Middle frontal gyrus (tissue), 1 donor: Measurements from ENCODE around the gene ANKFN1.

Experiments used
- DNase-seq: peaks from one replicate; pipeline ENCODE4 v3.0.0-alpha.2; 2015; ENCODE audit warnings: low spot score; ENCODE audit errors: extremely low spot score

ANKFN1 gene

DNA sequence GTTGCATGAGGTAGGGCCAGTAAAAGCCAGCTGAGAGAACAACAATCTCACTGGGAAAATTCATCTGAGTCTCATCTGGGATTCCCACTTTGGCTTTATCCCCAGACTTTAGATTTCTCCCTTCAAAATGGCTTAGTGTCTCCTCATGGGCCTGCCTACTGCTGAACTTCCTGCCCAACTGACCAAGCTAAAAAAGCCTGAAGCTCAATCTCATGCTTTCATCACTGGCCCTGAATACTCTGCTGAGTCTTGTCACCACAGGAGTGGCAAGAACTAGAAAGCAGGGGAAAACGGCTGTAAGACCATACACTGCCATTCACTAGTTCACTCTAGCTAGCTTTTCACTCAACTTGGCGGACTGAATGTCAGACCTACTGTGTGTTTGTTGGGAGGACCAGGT is 343.9 kb downstream of the ANKFN1 start:
- no peak for DNase-seq

DNA sequence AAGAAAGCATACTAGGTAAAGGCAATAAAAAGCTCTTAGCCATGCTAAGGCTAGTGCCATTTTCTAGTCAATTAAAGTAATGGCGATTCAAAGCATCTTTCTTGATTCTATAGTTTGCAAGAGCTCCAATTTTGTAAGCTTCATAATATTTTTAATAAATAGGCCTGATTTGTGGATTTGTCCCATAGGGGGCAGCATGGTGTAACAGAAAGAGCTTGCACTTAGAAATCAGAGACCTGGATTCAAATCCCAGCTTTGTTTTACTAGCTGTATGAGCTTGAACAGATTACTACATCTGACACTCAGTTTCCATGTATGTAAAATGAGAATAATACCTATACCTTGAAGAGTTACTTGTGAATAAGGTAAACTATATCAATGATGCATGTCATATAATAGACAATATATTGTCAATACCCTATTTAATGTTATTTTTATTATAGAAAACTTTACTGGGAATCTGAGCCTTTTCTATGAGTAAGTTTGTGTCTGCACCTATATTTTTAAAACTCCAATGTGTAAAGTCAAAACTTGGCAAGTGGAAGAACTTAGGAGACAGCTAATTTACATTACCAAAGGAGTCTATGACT is 346.6 kb downstream of the ANKFN1 start:
- DNase-seq = no peak

DNA sequence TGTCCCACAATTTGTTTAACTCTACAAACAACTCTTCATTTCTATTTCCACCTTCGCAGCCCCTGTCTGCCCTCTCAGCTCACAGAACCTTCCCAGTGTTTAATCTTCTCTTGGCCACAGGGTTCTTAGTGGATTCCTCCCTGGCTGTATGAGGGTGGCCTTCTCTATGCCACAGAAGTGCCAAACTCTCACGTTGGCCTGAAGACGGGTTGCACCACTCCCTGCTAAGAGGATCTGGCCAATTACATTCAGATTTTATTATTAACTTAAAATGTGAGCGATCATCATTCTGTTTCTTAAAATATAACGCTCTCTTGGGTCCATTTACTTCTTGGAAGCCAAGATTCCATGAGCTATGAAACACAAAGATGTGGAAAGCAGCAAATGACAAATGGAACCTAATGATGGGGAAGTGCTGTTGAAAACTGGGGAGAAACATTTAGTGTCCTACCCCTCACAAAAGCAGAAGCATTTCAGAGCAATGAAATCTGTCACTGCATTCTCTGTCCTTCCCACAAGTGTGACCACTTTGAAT is 348.9 kb downstream of the ANKFN1 start:
- no peak for DNase-seq

DNA sequence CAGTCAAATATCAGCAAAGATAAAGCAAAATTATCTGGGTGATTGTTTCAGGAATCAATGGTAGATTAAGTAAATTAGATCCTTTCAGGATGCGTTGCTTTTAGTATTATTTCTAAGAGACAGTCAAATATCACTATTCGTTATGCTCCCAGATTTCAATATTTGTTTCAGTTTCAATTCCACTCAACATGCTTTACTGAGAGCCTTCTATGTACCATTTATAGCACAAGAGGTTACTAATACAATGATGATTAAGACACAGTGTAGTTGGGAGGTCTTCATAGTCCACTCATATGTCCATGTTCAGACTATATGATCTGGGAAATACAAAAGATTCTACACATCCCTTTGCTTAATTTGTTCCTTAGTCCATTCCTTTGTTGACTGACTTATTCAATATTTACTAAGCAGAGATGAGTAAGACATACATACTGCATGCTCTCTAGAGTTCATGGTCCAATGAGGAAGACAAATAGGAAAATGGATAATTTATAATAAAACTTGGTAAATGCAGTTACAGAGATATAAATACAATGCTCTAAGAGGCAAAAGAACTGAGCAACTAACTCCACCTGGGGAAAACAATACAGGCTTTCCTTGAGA is 352.0 kb downstream of the ANKFN1 start:
- DNase-seq = no peak

DNA sequence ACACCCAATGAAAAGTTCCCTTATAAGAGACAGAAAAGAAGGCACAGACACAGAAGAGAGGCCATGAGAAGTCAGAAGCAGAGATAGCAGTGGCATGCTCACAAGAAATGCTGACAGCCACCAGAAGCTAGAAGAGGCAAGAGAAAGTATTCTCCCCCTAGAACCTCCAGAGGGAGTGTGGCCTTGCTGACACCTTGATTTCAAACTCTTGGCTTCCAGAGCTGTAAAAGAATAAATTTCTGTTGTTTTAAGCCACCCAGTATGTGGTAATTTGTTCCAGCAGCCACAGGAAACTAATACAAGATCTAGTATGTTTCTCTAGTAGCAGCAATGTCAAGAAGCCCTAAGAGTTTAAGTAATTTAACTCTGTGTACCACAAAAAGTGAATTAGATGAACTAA is 353.1 kb downstream of the ANKFN1 start:
- DNase-seq = no peak

DNA sequence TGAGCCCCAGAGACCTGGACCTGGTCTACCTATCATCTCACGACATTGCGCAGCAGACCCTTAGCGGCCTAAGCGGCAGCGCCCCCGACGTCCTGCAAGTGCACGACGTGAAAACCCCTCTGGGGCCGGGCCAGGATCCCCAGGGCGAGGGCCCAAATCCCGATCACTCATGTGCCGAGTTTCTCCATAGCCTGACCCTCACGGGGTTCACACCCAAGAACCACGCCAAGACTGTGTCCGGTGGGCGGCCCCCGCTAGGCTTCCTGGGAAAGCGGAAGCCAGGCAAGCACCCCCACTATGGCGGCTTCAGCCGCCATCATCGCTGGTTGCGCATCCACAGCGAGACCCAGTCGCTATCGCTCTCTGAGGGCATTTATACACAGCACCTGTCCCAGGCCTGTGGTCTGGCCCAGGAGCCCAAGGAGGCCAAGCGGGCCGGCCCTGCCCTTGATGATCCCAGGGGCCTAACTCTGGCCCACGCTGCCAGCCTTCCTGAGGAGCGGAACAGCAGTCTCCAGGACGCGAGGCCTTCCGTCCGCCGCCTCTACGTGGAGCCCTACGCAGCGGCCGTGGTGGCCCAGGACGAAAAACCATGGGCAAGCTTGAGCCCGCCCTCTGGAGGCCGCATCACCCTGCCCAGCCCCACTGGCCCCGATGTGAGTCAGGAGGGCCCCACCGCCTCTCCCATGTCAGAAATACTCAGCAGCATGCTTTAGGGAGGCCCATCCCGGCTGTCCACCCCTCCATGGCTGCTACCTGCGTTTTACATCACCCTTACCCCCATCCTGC is 357.5 kb downstream of the ANKFN1 start:
- no peak for DNase-seq

DNA sequence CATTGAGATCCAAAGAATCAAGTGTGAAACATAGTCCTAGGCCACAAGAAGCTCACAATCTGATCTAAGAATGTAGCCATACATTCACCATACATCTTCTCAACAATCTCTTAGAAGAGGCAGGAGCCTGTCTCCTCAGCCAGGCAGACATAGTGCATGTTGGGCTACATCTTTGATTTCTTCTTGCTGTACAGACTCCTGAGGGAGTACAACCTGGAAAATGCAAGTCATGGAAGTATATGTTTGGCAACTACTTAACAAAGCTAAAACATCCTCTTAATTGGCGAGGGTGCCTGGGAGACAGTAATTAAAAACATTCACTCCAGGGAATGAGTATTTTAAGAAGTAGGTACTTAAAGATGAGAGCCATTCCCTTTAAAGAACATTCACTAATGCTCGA is 361.0 kb downstream of the ANKFN1 start:
- DNase-seq = no peak

DNA sequence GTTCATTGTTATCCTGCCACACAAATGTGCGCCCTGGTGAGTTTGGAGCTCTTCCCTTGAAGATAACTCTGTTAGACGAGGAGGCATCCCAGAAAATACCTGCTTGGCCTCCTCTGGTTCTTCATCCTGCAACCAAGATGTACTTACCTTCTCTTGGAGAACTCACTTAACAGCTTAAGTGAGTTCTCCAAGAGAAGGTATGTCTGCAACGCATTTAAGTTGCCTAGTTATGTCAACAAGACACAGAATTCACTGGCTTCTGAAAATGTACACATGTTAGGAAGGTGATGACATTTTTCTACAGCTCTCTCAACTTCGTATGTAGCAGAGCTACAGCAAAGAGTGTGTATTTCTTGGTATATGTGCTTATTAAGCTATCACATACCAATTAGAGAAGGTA is 361.6 kb downstream of the ANKFN1 start:
- no peak for DNase-seq

DNA sequence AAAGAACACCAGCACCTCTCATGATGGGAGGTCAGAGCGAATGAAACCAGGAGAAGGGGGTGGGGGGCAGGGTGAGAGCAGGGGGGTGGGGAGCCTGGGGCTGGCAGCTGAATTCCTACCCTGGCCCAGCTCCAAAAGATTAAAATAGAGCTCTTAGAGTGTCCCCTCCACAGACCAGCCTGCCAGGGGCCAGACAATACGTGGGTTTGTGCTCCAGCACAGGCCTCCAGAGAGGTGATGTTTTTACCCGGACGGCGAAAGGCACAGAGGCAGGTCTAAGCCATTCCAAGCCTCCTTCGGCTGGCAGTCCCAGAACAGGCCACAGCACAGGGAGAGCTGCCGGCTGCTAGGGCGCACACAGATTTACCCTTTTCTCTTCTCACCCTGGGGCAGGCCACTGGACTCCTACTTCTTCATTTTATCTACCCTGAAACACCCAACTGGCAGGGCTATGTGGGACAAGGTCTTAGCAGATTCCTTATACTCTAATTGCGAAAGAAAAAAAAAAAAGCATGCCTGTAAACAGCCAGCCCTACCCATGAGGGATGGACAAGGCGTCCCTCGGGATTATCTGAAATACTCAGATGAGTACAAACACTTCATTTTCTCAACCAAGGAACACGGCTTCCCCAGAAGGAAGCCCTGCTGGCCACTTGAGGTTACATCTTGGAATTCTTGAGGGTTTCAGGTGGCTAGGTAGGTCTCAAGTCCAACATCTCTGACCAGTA is 368.3 kb downstream of the ANKFN1 start:
- no peak for DNase-seq

DNA sequence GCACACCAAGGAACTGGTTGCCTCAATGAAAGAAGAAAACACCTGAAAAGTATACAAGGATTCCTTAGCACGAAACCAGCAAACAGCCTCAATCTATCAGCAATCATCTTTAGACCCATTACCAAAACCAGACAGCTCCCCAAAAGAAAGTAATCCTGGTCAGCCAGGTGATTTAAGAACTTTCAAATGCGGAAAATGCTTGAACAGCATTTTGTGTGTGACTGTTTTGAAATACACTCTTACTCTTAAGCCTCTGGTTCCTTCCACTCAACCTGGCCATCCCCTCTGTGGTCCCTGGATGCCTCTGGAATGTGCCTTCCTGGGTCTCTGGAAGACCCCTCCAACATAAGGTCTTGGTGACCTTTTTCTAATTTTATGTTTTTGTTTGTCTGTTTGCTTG is 369.8 kb downstream of the ANKFN1 start:
- DNase-seq = no peak

DNA sequence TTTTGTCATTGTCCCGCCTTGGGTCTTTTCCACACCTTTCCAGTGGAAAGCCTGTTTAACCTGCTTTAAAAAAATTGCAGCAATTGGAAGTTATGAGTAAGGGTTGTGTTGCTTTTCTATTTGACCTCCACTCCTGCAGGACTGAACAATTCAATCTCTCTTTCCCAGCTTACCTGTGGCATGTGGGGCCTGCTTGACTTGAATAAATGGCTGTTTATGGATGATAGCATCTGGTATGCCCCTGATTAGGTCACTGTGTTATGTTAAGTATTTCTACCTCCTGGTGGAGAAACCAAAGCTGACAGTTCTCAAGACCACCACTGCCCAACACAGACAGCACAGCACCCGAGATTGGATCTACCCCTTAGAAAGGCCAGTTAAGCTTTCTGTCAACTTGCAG is 375.4 kb downstream of the ANKFN1 start:
- DNase-seq = no peak

DNA sequence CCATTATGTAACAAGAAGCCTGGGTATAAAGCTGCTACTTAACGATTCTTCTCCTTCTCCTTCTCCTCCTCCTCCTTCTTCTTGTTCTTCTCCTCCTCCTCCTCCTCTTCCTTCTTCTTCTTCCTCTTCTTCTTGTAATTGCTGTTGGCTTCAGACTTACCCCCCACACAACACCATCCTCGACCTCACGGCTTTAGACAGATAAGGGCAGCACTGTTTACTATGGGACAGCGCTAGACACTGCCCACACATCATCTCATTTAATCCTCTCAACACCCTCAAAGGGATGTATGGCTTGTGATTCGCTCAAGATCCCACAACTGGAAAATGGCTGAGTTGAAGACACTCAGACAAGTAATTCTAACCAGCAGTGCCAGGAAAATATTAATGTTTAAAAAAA is 379.7 kb downstream of the ANKFN1 start:
- DNase-seq = no peak

DNA sequence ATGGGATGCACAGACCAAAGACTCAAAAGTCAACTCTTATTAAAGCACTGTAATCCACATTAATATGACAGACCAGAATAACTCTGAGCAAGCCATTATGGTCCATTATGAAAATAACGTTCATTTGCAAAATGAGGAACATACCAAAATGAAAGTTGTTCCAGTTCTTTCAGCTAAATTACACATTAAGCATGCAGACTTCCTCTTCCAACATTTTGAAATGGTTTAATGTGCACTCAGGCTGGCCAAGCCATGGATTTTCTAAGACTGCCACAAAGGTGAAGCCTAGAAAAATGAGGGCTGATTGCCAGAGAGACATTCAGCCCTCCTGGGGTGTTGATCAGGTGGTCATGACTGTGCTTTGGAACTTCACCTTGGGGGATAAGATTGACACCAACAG is 383.5 kb downstream of the ANKFN1 start:
- DNase-seq = no peak

DNA sequence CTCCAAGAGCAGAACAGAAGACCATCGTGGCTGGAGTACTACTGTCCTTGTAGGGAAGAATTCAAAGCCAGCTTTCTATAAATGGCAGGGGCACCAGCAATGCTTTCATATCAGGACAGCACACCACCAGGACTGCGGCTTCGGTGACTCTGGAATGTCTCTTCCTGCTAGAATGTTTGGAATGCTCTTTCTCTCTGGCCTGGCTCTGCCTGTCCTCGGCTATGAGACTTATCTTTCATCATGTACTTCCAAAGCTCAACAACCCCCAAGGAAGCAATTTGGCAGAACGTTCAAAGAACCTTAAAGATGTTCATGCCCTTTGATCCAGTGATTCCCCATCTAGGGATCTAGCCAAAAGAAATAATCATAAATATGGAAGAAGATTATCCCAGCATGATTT is 387.6 kb downstream of the ANKFN1 start:
- DNase-seq = no peak

DNA sequence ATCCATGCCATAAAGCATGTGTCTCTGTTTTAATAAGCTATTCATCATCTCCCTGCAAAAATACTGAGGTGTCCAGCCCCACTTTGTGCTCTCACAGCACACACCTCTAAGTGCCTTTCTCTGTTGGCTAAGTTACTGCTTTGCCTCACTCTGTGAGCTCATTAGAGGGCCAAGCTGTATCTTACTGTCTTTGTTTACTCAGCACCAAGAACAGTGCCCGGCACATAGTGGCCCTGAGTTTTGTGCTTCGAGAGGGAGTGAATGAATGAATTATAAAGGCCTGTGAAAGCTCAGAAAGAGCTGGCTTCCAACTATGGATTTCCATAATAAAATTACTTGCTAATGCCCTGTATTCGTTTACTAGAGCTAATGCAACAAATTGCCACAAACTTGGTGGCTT is 390.0 kb downstream of the ANKFN1 start:
- DNase-seq = no peak

DNA sequence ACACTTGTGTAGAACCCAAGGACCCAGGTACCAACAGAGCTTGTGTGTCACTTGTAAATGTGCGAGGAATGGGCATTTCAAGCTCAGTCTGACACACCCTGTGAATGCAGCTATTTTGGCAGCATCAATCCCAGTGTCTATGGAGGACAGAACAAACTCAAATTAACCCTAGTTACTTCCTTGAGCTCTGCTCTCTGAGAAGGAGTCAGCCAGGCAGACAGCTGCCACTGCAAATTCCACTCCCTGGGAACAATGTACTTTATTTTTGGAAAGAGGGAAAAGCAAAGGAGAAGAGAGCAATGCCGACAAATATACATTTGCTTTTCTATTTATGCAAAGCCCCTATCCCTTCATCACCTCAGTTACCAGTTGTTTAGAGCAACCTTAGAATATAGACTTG is 391.8 kb downstream of the ANKFN1 start:
- DNase-seq = no peak

DNA sequence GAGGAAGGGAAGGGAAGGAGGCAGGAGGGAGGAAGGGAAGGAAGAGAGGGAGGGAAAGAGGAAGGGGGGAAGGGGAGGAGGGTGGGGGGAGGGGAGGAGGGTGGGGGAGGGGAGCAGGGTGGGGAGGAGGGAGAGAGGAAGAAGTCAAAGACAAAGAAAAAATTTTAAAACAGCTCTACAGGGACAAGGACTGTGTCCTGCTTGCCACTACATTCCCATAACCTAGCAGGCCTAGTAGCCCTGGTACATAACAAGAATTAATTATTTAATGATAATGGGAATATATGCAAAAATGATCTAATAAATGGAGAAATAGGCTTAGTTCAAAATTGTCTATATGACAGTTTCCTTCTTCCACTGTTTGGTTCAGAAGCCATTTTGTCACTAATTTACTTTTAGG is 392.7 kb downstream of the ANKFN1 start:
- DNase-seq = no peak

DNA sequence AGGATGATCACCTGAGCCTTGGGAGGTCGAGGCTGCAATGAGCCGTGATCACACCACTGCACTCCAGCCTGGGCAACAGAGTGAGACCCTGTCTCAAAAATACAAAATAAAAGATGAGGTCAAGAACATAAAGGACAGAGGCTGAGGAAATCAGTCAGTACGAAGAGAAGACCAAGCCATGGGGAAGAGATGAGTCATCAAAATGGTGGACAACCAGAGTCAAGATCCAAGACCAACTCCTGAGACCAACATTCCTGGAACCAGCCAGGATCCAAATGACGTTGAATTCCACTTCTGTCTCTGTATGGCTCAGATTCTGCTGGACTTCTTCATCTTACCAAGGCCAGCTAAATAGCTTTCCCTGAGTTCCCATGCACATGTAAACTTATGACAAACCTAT is 395.4 kb downstream of the ANKFN1 start:
- no peak for DNase-seq

DNA sequence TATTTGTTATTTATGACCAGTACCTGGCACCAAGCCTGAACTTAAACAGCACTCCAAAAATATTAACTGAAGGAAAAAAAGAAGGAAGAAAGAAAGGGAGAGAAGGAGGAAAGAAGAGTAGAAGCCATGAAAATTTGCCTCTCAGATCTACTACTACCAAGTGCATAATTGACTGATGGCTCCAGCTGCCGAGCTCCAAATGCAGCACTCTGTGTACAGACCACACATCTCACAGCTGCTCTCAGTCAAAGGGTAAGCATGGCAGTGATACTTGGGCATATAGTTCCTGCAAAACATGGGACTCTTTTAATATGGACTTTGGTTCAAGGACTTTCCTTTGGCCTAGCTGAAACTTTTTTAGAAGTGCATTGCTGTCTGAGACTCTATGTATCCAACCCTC is 396.2 kb downstream of the ANKFN1 start:
- DNase-seq = no peak

DNA sequence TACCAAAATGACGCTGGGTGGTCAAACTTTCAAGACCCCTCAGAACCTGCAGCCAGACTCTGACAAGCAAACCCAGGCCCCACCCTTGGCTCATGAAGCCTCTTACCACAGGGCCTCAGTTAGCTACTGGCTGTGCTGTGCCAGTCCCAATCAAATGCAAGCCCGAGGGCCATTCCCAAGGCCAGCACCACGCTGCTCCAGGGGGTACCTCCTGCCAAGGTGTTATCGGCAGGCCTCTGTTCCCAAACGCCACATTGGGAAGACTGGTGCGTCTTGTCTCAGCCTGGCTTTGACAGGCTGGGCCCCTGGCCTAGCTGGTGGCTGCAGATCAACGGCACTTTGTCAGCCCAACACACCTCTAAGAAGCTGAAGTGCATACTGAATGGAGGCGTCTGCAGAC is 404.4 kb downstream of the ANKFN1 start:
- no peak for DNase-seq

DNA sequence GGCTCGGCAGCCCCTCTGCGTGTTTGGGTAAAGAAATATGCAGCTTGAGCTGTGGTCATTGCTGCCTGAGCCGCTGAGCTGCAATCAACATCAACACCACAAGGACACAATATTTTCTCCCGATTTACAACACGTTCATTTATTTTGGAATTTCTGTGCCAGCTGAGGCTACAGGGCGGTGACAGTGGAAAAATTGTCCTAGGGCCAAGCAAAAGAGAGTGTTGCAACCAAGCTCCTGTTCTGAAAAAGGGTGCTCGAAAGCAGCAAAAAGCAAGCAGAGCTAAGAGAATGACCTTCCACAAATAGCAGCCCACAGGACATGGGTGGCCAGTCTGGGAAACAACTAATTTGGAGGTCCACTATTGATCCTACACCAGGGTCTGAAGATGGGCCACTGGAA is 404.8 kb downstream of the ANKFN1 start:
- DNase-seq = no peak
